ENCODE results near the gene DLX3.

DLX3 gene

GRCh38 chr17:49941427-49941826 lies 53.6 kb downstream of the DLX3 start:
- TF ChIP-seq TSHZ2 (CRISPR knock-in tag; IDR thresholded peaks at IDR 0.05) (no peak), ARNTL (CRISPR knock-in tag; IDR thresholded peaks at IDR 0.05; ENCODE audit: borderline replicate concordance, low read depth) (no peak), CSRNP3 (CRISPR knock-in tag; IDR thresholded peaks at IDR 0.05) (no peak)
- no peak for ATAC-seq
